ENCODE measurements around the gene TRPC4AP. TPM values are rescaled to one million over a fixed set of nuclear protein-coding genes. Genes with fewer than 3 reads are reported as not detected.
"Not testable (repeated sequence)": the region's sequence is repeated elsewhere in the genome, so short reads cannot be mapped to it uniquely, and the experiment has no call there.

The TRPC4AP gene
- total RNA-seq, 4 donors from 2014 or later = 53.3 to 76.8 (median 73.5) TPM

GRCh38 chr20:35077341-35077740 lies 15.3 kb downstream of the TRPC4AP start:
- no peak for DNase-seq
- WGBS, 2 donors = 98 to 99% methylated on average over 5 of the region's 5 CpGs
- intact Hi-C loops (cut with DNase I) = no loop called here
- Histone ChIP-seq H3K27ac (no peak overlapping the region), H3K27me3 (no peaks in the 10 kb centered on the region), H3K36me3 (peaks cover 16 to 17% of the 10 kb centered on the region in 2 donors), H3K4me3 (replicated peaks in 1 of 3) (no peak overlapping the region), H3K9me3 (no peaks in the 10 kb centered on the region), H3K4me1 (peaks cover 0 to 8% of the 10 kb centered on the region in 2 donors)
- no peak for TF ChIP-seq CTCF (IDR thresholded peaks at IDR 0.05)
- no peak for TF ChIP-seq POLR2A (IDR thresholded peaks at IDR 0.05)

GRCh38 chr20:35071436-35072153 lies 21.0 kb downstream of the TRPC4AP start:
- H3K27me3 ChIP-seq; H3K27ac ChIP-seq; DNase-seq; H3K4me3 ChIP-seq (replicated peaks in 1 of 3); intact Hi-C loops (cut with DNase I); H3K9me3 ChIP-seq; H3K36me3 ChIP-seq: not testable (repeated sequence)
- H3K4me1 ChIP-seq = peaks cover 7 to 10% of the 10 kb centered on the region in 2 donors
- WGBS, 2 donors = 93 to 95% methylated on average over 8 of the region's 8 CpGs

- no peak for TF ChIP-seq CTCF (IDR thresholded peaks at IDR 0.05)
- no peak for TF ChIP-seq POLR2A (IDR thresholded peaks at IDR 0.05)
- Histone ChIP-seq H3K36me3 (peaks cover 4 to 6% of the 10 kb centered on the region in 2 donors), H3K4me3 (replicated peaks in 1 of 3) (no peak overlapping the region), H3K4me1 (peaks cover 7 to 16% of the 10 kb centered on the region in 2 donors), H3K9me3 (no peaks in the 10 kb centered on the region), H3K27ac (no peak overlapping the region), H3K27me3 (no peaks in the 10 kb centered on the region)
- intact Hi-C loops (cut with DNase I) = no loop called here
- no peak for DNase-seq
- 92 to 93% methylated on average over 6 of the region's 6 CpGs for WGBS, 2 donors
These were observed 26.4 kb downstream of the TRPC4AP start for GRCh38 chr20:35066194-35066593.

DNA sequence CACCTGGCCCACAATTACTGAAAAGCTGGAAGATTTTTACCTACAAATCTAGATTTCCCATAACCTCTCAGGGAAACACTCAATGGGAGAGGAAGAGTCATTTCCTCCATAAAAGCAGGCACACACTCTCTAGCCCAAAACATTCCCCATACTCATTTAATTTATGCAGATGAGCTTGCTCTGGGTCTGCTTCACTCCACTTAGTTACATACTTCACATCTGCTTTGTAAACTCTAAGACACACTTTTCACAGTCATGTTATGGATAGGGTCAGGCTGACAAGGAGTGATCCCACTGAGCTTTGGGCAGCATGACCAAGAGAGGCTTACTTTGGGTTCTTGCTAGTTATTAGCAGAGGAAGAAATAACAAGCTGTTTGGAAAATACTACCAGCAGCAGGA lies 27.4 kb downstream of the TRPC4AP start:
- intact Hi-C loops (cut with DNase I) = no loop called here
- H3K27me3 ChIP-seq = no peaks in the 10 kb centered on the region
- no peak for TF ChIP-seq CTCF (IDR thresholded peaks at IDR 0.05)
- TF ChIP-seq POLR2A (IDR thresholded peaks at IDR 0.05) = no peak
- H3K4me3 ChIP-seq (replicated peaks in 1 of 3) = no peak overlapping the region
- DNase-seq = no peak
- no peak overlapping the region for H3K27ac ChIP-seq
- H3K9me3 ChIP-seq = no peaks in the 10 kb centered on the region
- peaks cover 4 to 6% of the 10 kb centered on the region in 2 donors for H3K36me3 ChIP-seq
- peaks cover 7 to 16% of the 10 kb centered on the region in 2 donors for H3K4me1 ChIP-seq

- no peak for DNase-seq
- no peaks in the 10 kb centered on the region for H3K9me3 ChIP-seq
- H3K27ac ChIP-seq = no peak overlapping the region
- no peaks in the 10 kb centered on the region for H3K27me3 ChIP-seq
- TF ChIP-seq POLR2A (IDR thresholded peaks at IDR 0.05) (no peak), CTCF (IDR thresholded peaks at IDR 0.05) (no peak)
- WGBS, 2 donors = 94 to 95% methylated on average over 3 of the region's 3 CpGs
- no peak overlapping the region for H3K4me3 ChIP-seq (replicated peaks in 1 of 3)
- H3K36me3 ChIP-seq = peaks cover 4 to 6% of the 10 kb centered on the region in 2 donors
- intact Hi-C loops (cut with DNase I) = no loop called here
- peaks cover 0 to 6% of the 10 kb centered on the region in 2 donors for H3K4me1 ChIP-seq
These were observed 29.4 kb downstream of the TRPC4AP start for GRCh38 chr20:35063168-35063567.

Measured in thyroid gland (tissue), 4 donors.